ENCODE measurements around the gene ABCD1.

DNA sequence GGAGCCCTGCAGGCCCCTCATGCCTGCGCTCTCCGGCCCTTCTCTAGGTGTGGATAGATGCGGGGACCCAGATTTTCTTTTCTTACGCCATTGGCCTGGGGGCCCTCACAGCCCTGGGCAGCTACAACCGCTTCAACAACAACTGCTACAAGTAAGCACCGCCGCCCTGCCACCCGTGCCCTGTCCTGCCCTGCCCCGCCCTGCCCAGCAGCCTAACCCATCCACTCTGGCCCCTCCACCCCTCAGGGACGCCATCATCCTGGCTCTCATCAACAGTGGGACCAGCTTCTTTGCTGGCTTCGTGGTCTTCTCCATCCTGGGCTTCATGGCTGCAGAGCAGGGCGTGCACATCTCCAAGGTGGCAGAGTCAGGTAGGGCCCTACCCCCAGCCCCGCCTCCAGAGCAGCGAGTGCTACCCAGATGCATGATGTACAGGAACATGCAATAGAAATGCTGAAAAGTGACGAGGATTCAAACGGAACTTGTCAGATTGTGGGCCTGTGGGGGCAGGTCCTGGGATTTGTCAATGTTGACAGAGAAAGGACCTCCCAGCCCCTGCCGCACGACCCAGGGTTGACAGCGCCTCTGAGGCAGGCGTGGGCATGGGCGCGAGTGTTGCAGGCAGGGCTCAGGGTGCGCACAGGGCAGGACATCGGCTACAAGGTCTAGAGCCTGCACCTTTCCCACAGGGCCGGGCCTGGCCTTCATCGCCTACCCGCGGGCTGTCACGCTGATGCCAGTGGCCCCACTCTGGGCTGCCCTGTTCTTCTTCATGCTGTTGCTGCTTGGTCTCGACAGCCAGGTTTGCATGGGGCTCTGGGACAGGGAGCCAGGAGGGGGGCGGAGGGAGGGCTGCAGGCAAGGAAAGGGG, 31.2 kb upstream of the ABCD1 start:
- no peak for TF ChIP-seq POLR2A (IDR thresholded peaks at IDR 0.05)
- TF ChIP-seq, protein P1, sequence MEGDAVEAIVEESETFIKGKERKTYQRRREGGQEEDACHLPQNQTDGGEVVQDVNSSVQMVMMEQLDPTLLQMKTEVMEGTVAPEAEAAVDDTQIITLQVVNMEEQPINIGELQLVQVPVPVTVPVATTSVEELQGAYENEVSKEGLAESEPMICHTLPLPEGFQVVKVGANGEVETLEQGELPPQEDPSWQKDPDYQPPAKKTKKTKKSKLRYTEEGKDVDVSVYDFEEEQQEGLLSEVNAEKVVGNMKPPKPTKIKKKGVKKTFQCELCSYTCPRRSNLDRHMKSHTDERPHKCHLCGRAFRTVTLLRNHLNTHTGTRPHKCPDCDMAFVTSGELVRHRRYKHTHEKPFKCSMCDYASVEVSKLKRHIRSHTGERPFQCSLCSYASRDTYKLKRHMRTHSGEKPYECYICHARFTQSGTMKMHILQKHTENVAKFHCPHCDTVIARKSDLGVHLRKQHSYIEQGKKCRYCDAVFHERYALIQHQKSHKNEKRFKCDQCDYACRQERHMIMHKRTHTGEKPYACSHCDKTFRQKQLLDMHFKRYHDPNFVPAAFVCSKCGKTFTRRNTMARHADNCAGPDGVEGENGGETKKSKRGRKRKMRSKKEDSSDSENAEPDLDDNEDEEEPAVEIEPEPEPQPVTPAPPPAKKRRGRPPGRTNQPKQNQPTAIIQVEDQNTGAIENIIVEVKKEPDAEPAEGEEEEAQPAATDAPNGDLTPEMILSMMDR (IDR thresholded peaks at IDR 0.05), result no peak
- TF ChIP-seq POLR2AphosphoS5 (IDR thresholded peaks at IDR 0.05), result peak; percentile 38 to 74 (median 56)
- no peak for TF ChIP-seq EP300 (IDR thresholded peaks at IDR 0.05)
